HG03064 (cell line): ENCODE data around the gene RAB1B.
"Not testable (repeated sequence)": the region's sequence is repeated elsewhere in the genome, so short reads cannot be mapped to it uniquely, and the experiment has no call there.

Source experiments
- ATAC-seq: cut with Tn5 transposase; IDR thresholded peaks from one replicate; pipeline ENCODE4 v1.9.1; 2021; ENCODE audit warnings: low read depth; ENCODE audit not compliant: unreplicated experiment

RAB1B gene

GRCh38 chr11:66317322-66317722 lies 48.9 kb downstream of the RAB1B start:
- ATAC-seq: no peak

- no peak for ATAC-seq
Measured at GRCh38 chr11:66317723-66318599, 49.5 kb downstream of the RAB1B start.

GRCh38 chr11:66318600-66318970 lies 50.1 kb downstream of the RAB1B start:
- ATAC-seq: no peak

- ATAC-seq: not testable (repeated sequence)
Measured at GRCh38 chr11:66320289-66320688, 51.9 kb downstream of the RAB1B start.

GRCh38 chr11:66320748-66321147 lies 52.3 kb downstream of the RAB1B start:
- ATAC-seq: not testable (repeated sequence)

- no peak for ATAC-seq
Measured at GRCh38 chr11:66321606-66322005, 53.2 kb downstream of the RAB1B start.

- ATAC-seq: no peak
Measured at GRCh38 chr11:66322732-66323427, 54.4 kb downstream of the RAB1B start.

- no peak for ATAC-seq
Measured at GRCh38 chr11:66323684-66324083, 55.2 kb downstream of the RAB1B start.

GRCh38 chr11:66324664-66325063 lies 56.2 kb downstream of the RAB1B start:
- no peak for ATAC-seq

- ATAC-seq: no peak
Measured at GRCh38 chr11:66325263-66325671, 56.8 kb downstream of the RAB1B start.

- ATAC-seq: no peak
Measured at GRCh38 chr11:66326261-66327111, 58.0 kb downstream of the RAB1B start.
